GM20000 (cell line): Measurements from ENCODE around the gene RHOC.

Source experiments
- DNase-seq: peaks from one replicate; pipeline ENCODE4 v3.0.0; 2012; ENCODE audit warnings: low spot score
- TF ChIP-seq, protein P1 (sequence below): IDR thresholded peaks from 2 replicates; pipeline ENCODE4 v1.5.1; 2012; ENCODE audit warnings: mild to moderate bottlenecking, control low read depth; ENCODE audit errors: extremely low read depth, missing control alignments

The RHOC gene

DNA sequence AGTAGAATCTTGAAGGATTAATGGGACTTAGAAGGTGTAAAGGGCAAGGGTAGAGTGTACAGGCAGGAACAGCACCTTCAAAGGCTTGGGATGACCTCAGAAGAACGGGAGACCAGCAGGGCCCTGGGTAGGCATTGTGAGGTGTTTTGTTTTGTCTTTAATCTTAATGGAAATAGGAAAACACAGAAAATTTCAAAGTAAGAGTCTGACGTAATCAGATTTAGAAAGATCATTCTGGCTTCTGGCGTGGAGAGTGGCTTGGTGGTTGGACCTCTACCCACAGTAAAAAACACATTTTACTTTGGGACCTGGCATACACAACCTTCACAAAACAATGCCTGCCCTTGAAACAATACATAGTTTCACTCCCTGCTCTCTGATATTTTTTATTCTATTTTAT lies 28.3 kb downstream of the RHOC start:
- TF ChIP-seq, protein P1, sequence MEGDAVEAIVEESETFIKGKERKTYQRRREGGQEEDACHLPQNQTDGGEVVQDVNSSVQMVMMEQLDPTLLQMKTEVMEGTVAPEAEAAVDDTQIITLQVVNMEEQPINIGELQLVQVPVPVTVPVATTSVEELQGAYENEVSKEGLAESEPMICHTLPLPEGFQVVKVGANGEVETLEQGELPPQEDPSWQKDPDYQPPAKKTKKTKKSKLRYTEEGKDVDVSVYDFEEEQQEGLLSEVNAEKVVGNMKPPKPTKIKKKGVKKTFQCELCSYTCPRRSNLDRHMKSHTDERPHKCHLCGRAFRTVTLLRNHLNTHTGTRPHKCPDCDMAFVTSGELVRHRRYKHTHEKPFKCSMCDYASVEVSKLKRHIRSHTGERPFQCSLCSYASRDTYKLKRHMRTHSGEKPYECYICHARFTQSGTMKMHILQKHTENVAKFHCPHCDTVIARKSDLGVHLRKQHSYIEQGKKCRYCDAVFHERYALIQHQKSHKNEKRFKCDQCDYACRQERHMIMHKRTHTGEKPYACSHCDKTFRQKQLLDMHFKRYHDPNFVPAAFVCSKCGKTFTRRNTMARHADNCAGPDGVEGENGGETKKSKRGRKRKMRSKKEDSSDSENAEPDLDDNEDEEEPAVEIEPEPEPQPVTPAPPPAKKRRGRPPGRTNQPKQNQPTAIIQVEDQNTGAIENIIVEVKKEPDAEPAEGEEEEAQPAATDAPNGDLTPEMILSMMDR = no peak
- no peak for DNase-seq

DNA sequence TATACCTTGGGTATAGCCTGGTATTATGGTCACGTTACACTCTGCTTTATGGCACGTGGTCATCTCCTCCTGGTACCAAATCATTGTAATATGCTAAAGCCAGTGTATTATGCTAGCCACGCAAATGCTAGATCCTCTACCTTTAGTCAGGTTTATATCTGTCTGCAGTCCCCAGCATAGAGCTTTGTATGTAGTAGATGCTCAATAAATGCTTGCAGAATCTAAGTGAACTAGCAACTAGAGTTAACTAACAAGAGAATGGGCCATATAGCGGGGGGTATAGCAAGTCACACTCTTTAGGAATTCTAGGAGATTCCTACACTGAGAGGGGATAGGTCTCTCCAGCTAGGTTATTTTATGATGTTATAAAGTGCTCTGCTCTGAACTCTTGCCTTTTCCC lies 29.4 kb downstream of the RHOC start:
- no peak for DNase-seq
- TF ChIP-seq, protein P1 = no peak

DNA sequence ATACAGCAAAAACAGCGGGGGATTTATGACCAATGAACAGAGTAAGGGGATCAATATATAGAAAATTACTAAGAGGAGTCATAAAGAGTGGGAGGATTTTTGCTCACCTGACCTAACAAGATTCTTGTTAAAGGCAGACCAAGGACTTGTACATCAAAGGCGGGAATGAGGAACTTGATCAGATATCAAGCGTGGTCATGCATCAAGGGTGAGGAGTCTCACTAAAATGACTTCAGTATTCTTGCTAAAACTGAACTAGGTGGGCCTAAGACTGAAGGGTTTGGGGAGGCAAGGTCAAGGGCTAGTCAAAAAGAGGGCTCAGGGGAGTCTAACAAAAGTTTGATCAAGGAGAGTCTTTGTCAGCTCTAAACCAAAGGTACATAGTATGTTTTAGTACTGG lies 30.4 kb downstream of the RHOC start:
- no peak for DNase-seq
- TF ChIP-seq, protein P1 = no peak

DNA sequence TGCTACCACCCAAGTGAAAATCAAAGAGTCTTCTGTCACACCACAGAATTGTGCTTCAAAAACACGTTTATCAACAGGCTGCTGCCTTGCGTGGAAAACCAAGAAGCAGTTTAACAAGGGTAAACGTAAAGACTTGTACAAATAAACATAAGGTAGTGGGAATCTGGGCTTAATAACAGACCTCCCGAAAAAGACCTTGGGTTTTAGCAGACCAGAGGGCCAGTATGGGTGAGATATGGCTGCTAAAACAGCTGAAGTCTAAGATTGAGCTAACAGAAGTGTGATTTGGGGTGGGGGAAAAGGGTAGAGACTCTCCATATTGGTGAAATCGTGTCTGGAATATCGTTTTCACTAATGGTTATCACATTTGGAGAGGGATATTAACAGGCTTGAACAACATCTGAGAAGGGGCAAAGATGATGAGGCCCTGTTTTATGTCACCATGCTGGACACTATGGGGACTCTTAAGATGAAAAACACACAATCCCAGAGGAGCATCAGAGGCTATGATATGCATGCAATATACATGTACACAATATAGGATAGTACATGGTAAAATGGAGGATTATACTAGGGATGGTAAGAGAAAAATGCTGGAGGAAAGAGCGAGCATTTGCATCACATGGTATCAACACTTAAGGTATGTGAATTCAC lies 31.1 kb downstream of the RHOC start:
- DNase-seq = no peak
- TF ChIP-seq, protein P1 = no peak

DNA sequence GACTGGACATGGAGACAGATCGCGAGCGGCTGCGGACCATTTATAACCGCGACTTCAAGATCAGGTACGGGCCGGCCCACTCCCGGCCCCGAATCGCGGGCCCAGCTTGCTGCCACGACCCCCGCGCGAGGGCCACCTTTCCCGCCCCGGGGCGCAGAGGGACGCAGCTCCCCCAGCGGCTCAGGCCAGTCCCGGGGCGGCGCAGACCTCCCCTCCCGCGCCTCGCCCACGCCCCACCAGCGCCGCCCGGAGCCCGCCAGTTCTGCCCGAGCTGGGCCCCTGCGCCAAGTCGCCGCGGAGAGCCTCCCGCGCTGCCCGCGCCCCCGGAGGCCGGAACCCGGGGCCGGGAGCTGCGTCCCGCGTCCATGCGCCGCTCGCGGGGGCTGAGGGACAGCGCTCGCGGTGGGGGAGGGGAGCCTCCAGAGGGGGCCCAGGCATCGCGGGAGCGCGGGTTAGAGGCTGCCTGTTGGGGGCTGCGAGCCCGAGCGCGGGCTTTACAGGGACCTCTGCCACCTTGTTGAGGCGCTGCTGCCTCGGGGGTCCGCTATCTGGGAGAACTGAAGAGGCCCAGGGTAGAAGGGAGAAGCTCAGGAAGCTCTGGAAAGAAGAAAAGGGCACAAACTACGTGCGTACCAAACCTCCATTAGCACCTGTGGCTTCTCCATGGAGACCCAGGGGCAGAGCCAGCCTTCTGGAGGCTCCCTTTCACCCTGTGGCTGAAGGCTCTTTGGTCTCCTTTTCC lies 31.8 kb downstream of the RHOC start:
- peak; percentile 79 for DNase-seq
- TF ChIP-seq, protein P1 = no peak

DNA sequence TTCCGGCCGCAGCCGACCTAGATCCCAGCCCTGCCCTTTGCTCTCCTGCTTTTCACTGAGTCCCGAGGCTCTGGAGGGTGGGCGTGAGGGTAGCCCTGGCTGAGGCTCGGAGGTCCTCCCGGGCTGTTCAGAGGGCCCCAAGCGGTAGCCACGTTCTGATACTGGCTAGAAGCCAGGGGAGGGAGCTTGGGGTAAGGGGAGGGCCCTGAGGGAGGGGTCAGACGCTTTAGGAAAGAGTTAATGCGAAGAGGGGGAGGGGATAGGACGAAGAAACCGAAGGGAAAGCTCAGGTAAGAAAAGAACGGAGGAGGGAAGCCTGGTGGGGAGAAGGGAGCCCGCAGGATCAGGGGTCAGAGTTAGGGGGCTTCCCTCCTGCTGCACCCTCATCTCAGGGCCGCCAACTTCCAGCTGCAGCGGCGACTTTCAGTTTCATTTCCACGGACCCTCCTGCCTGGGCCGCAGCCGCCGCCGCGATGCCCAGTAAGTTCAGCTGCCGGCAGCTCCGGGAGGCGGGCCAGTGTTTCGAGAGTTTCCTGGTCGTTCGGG lies 32.4 kb downstream of the RHOC start, which contains the start of gene MOV10:
MOV10 (plus strand) TSS at position 220 of the 546 bp plus-strand sequence; CDS start at position 474, 254 bp downstream.
- TF ChIP-seq, protein P1 = no peak
- peak; percentile 81 for DNase-seq
